GM19467 (cell line): ENCODE results near the gene GIGYF2.

Experiments used
- ATAC-seq: cut with Tn5 transposase; IDR thresholded peaks from one replicate; pipeline ENCODE4 v1.9.1; 2021; ENCODE audit warnings: mild to moderate bottlenecking, moderate library complexity; ENCODE audit not compliant: unreplicated experiment

Gene GIGYF2

GRCh38 chr2:232748038-232748437 lies 50.9 kb downstream of the GIGYF2 start:
- ATAC-seq, result no peak

GRCh38 chr2:232749331-232749730 lies 52.2 kb downstream of the GIGYF2 start:
- no peak for ATAC-seq

- no peak for ATAC-seq
Measured at GRCh38 chr2:232750135-232750671, 53.1 kb downstream of the GIGYF2 start.

- ATAC-seq, result no peak
Measured at GRCh38 chr2:232757905-232758304, 60.8 kb downstream of the GIGYF2 start.

GRCh38 chr2:232761301-232761907 lies 64.3 kb downstream of the GIGYF2 start:
- no peak for ATAC-seq

GRCh38 chr2:232767866-232768265 lies 70.7 kb downstream of the GIGYF2 start:
- no peak for ATAC-seq

GRCh38 chr2:232770207-232770606 lies 73.1 kb downstream of the GIGYF2 start:
- no peak for ATAC-seq

- no peak for ATAC-seq
Measured at GRCh38 chr2:232771870-232772269, 74.7 kb downstream of the GIGYF2 start.

GRCh38 chr2:232772531-232772930 lies 75.4 kb downstream of the GIGYF2 start:
- peak; percentile 70 for ATAC-seq

GRCh38 chr2:232773815-232774214 lies 76.7 kb downstream of the GIGYF2 start:
- no peak for ATAC-seq

- ATAC-seq, result no peak
Measured at GRCh38 chr2:232776435-232776834, 79.3 kb downstream of the GIGYF2 start, which contains the start of gene KCNJ13. TSS of gene KCNJ13 (minus strand) at chr2:232776565. CDS start at chr2:232771362, 5,203 bp downstream.

GRCh38 chr2:232777276-232777675 lies 80.1 kb downstream of the GIGYF2 start:
- ATAC-seq, result no peak

- ATAC-seq, result no peak
Measured at GRCh38 chr2:232779465-232779864, 82.3 kb downstream of the GIGYF2 start.

- ATAC-seq, result no peak
Measured at GRCh38 chr2:232779934-232780333, 82.8 kb downstream of the GIGYF2 start.

GRCh38 chr2:232781765-232782164 lies 84.6 kb downstream of the GIGYF2 start:
- ATAC-seq, result peak; percentile 85

GRCh38 chr2:232783278-232783677 lies 86.1 kb downstream of the GIGYF2 start:
- no peak for ATAC-seq

GRCh38 chr2:232787806-232788205 lies 90.7 kb downstream of the GIGYF2 start:
- no peak for ATAC-seq

GRCh38 chr2:232789082-232789481 lies 92.0 kb downstream of the GIGYF2 start:
- ATAC-seq, result no peak

- no peak for ATAC-seq
Measured at GRCh38 chr2:232791518-232791917, 94.4 kb downstream of the GIGYF2 start.

- ATAC-seq, result no peak
Measured at GRCh38 chr2:232793271-232793670, 96.1 kb downstream of the GIGYF2 start.

- ATAC-seq, result no peak
Measured at GRCh38 chr2:232794981-232795380, 97.8 kb downstream of the GIGYF2 start.

GRCh38 chr2:232795920-232796319 lies 98.8 kb downstream of the GIGYF2 start:
- no peak for ATAC-seq

GRCh38 chr2:232798187-232798586 lies 101.1 kb downstream of the GIGYF2 start:
- ATAC-seq, result no peak
